HG03439 (cell line): ENCODE measurements around the gene RAX2.

Experiments used
- ATAC-seq: cut with Tn5 transposase; IDR thresholded peaks from one replicate; pipeline ENCODE4 v1.9.1; 2021; ENCODE audit warnings: mild to moderate bottlenecking, moderate library complexity; ENCODE audit not compliant: unreplicated experiment

Gene RAX2

GRCh38 chr19:3733549-3734309, 38.3 kb downstream of the RAX2 start:
- ATAC-seq = no peak

GRCh38 chr19:3732108-3732507, 39.9 kb downstream of the RAX2 start:
- no peak for ATAC-seq

- no peak for ATAC-seq
Observed at GRCh38 chr19:3730457-3730958, 41.5 kb downstream of the RAX2 start.

- ATAC-seq = no peak
Observed at GRCh38 chr19:3725640-3726310, 46.3 kb downstream of the RAX2 start.

- no peak for ATAC-seq
Observed at GRCh38 chr19:3725121-3725520, 46.9 kb downstream of the RAX2 start.

GRCh38 chr19:3723883-3724282, 48.1 kb downstream of the RAX2 start:
- no peak for ATAC-seq

GRCh38 chr19:3723110-3723488, 48.9 kb downstream of the RAX2 start:
- no peak for ATAC-seq

- no peak for ATAC-seq
Observed at GRCh38 chr19:3722443-3723109, 49.5 kb downstream of the RAX2 start.

- ATAC-seq = no peak
Observed at GRCh38 chr19:3721887-3722442, 50.1 kb downstream of the RAX2 start.

- ATAC-seq = no peak
Observed at GRCh38 chr19:3721131-3721886, 50.7 kb downstream of the RAX2 start.

- ATAC-seq = no peak
Observed at GRCh38 chr19:3720349-3720917, 51.6 kb downstream of the RAX2 start.

- ATAC-seq = no peak
Observed at GRCh38 chr19:3719868-3720267, 52.2 kb downstream of the RAX2 start.
